Skeletal muscle satellite cell (primary cell): ENCODE results near the gene SLC9C1.

Experiments used
- H3K27me3 ChIP-seq: 2 replicates; pipeline ENCODE4 v1.7.0; 2013; ENCODE audit warnings: low read length; ENCODE audit not compliant: control insufficient read depth, insufficient read depth
- H3K36me3 ChIP-seq: 2 replicates; pipeline ENCODE4 v1.7.0; 2013; ENCODE audit warnings: mild to moderate bottlenecking, control low read depth, low read length; ENCODE audit not compliant: insufficient read depth
- H3K4me1 ChIP-seq: 2 replicates; pipeline ENCODE4 v1.7.0; 2013; ENCODE audit warnings: low read length; ENCODE audit not compliant: control insufficient read depth, insufficient read depth
- H3K4me2 ChIP-seq: 2 replicates; pipeline ENCODE4 v1.7.0; 2013; ENCODE audit warnings: mild to moderate bottlenecking, low read length
- H3K4me3 ChIP-seq: 2 replicates; pipeline ENCODE4 v1.7.0; 2013; ENCODE audit warnings: low read length
- H3K9ac ChIP-seq: 2 replicates; pipeline ENCODE4 v1.7.0; 2013; ENCODE audit warnings: mild to moderate bottlenecking, low read depth, low read length, moderate library complexity
- H3K9me3 ChIP-seq: replicated peaks from 2 replicates; pipeline ENCODE4 v1.7.0; 2013; ENCODE audit warnings: mild to moderate bottlenecking, control low read depth, low read length

The SLC9C1 gene

DNA sequence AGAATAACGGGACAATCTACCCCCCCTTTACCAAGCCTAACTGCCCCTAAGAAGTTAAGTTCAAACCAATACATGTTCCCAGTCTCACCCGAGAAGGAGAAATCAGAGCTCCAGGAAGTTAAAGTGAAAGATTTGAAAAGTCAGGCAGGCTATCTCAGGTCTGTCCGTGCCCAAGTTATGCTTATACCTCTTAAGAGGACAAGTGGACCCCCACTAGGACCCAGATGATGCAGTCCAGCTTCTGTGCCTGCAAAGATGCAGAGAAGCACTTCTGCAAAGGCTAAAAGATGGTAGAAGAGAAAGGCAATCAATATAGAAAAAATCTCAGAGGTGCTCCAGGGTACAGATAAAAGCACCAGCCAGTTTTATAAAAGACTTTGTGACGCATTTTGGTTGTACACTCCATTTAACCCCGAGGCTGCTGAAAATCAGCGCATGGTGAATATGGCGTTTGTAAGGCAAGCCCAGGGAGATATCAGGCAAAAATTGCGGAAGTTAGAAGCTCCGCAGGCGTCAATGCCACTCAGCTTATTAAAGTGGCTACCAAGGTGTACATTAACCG lies 9.8 kb upstream of the SLC9C1 start:
- H3K9ac ChIP-seq, result peak overlapping the region; percentile 73
- H3K27me3 ChIP-seq, result no peaks in the 10 kb centered on the region
- H3K4me1 ChIP-seq, result peaks cover 15% of the 10 kb centered on the region
- H3K4me3 ChIP-seq, result peak overlapping the region; percentile 72
- H3K4me2 ChIP-seq, result peak overlapping the region; percentile 81
- H3K9me3 ChIP-seq, result no peaks in the 10 kb centered on the region
- H3K36me3 ChIP-seq, result no peaks in the 10 kb centered on the region

DNA sequence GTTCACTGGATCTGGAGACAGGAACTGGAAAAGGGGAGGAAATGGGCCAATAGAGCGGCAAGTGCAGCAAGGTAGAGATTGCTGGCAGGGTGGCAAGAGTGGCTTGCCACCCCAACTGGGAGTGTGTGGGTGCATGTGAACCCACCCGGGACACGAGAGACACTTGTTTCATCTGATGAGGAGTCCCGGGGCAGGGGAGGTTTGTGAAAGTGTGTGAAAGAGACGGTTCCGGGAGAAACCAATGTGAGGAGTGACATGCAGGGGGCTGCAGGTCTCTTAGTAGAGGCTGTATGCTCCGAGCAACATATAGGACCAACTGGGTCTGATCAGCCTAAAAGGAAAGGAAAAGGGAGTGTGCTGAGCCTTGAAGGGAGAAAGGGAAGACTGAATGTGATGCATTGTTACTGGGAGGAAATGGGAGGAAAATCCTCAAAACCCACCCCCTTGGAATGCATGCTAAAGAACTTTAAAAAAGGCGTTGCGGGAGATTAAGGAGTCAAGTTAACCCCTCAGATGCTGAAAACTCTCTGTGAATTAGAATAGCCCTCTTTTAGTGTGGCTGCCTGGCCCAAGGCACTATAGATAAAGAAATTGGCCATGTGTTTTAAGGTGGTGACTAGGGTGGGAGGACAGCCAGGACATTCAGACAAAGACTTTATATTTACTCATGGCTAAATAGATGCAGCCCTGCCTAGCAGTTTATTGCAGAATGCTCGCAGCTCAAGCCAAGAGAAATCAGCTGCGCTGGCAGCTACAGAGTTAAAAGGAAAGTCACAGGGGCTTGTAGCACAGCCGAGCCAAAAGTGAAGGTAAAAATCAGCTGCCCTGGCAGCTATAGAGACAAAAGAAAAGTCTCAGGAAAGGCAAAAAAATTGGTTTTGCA lies 9.1 kb upstream of the SLC9C1 start:
- Histone ChIP-seq H3K4me2 (peak overlapping the region; percentile 81), H3K36me3 (no peaks in the 10 kb centered on the region), H3K4me1 (peaks cover 15% of the 10 kb centered on the region), H3K9ac (peak overlapping the region; percentile 73), H3K4me3 (peak overlapping the region; percentile 72), H3K9me3 (no peaks in the 10 kb centered on the region), H3K27me3 (no peaks in the 10 kb centered on the region)

DNA sequence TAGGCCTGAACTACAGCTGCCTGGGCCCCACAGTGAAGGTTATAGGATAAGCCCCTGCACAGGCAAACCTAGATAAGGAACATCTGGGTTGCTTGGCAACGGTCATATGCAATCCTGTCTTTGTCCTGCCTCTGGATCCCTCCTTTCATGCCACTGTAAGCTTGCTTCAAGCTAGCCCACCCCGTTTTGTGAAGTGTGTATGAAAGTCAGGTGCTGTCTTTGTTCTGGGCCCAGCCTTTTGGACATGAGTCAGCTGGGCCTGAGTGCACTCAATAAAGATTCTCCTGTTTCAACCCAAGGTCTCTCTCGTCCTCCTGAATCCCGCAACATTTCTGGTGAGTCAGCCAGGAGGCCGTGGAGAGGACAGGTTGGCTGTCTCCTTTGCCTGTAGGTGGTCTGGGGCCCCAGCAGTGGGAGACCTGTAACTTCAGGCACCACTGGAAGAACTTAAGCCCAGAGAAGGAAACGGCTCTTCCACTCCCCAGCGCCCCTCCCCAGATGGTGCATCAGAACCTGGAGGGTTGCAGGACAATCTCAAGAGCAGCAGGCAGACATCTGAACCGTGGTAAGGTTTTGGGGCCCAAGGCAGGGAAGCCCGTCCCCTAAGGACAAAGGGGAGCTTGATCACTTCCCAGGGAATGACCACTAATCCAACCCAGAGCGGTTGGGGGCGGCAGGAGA lies 8.3 kb upstream of the SLC9C1 start:
- H3K4me1 ChIP-seq, result peaks cover 15% of the 10 kb centered on the region
- H3K36me3 ChIP-seq, result no peaks in the 10 kb centered on the region
- H3K4me3 ChIP-seq, result no peak overlapping the region
- peak overlapping the region; percentile 81 for H3K4me2 ChIP-seq
- H3K27me3 ChIP-seq, result no peaks in the 10 kb centered on the region
- no peak overlapping the region for H3K9ac ChIP-seq
- H3K9me3 ChIP-seq, result no peaks in the 10 kb centered on the region

DNA sequence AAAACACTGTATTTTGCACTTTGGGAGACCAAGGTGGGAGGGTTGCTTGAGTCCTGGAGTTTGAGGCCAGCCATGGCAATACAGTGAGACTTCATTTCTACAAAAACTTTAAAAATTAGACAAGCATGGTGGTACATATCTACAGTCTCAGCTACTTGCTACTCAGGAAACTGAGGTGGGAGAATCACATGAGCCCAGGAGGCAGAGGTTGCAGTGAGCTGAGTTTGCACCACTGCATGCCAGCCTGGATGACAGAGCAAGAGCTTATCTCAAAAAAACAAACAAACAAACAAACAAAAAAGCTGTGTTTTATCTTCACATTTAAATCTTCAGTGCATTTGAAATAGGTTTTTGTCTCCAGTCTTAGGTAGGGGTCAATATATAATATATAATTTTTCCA lies 4.8 kb upstream of the SLC9C1 start:
- no peak overlapping the region for H3K9ac ChIP-seq
- H3K9me3 ChIP-seq, result no peaks in the 10 kb centered on the region
- no peak overlapping the region for H3K4me3 ChIP-seq
- H3K36me3 ChIP-seq, result no peaks in the 10 kb centered on the region
- no peak overlapping the region for H3K4me2 ChIP-seq
- H3K27me3 ChIP-seq, result no peaks in the 10 kb centered on the region
- H3K4me1 ChIP-seq, result peaks cover 8% of the 10 kb centered on the region

DNA sequence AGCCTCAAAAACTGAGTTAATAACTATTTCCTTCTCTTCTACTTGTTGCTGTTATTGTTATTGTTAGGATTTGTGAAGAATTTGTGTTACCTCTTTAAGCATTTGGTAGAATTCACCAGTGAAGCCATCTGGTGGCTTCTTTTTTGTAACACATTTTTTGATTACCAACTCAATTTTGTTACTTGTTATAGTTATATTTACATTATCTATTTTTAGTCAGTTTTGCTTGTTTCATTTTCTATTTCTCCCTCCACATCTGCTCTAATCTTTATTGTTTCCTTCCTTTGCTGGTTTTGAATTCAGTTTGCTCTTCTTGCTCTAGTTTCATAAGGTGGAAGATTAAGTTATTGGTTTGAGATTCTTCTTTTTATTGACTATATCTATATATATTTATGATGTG lies 3.7 kb upstream of the SLC9C1 start:
- Histone ChIP-seq H3K4me3 (no peak overlapping the region), H3K4me2 (no peak overlapping the region), H3K27me3 (no peaks in the 10 kb centered on the region), H3K4me1 (no peaks in the 10 kb centered on the region), H3K9ac (no peak overlapping the region), H3K9me3 (no peaks in the 10 kb centered on the region), H3K36me3 (no peaks in the 10 kb centered on the region)

DNA sequence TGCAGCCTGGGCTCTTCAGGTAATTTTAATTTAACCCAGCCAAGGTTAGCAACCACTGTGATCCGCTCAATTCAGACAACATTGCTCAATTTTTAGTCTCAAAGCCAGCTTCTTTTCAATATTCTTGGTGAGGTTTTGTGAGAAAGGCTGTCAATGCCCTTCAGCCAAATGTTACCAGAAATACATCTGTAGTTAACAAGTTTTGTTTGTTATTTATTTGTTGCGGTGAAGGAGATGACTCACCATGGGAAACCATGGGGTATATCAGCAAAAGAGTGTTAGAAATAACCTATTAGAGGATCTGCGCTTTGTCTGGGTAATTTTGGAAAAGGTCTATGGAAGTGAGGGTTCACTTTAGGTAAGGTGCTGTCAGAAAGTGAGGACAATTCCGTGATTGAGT lies 5.0 kb downstream of the SLC9C1 start:
- Histone ChIP-seq H3K4me2 (no peak overlapping the region), H3K9ac (no peak overlapping the region), H3K27me3 (peaks cover 6% of the 10 kb centered on the region), H3K4me3 (no peak overlapping the region), H3K4me1 (no peaks in the 10 kb centered on the region), H3K9me3 (no peaks in the 10 kb centered on the region), H3K36me3 (no peaks in the 10 kb centered on the region)

DNA sequence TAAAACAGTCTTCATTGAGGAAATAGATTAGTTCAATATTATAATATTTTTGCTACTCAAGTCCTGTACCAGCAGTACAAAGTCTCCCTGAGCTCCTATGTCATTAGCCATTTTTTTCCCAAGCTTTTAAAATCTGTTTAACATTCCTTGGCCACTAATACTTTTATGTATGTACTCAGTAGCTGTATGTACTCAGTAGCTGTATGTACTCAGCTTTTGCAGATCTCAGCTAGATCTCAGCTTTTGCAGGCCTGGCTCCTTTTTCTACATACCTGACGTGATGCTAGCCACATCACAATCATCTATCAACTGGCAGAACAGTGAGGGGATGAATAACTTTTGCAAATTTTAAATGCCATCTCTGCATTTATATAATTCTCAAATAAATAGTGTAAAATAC lies 13.8 kb downstream of the SLC9C1 start:
- H3K4me3 ChIP-seq, result no peak overlapping the region
- H3K9me3 ChIP-seq, result no peaks in the 10 kb centered on the region
- peaks cover 40% of the 10 kb centered on the region for H3K27me3 ChIP-seq
- no peaks in the 10 kb centered on the region for H3K36me3 ChIP-seq
- H3K9ac ChIP-seq, result no peak overlapping the region
- H3K4me1 ChIP-seq, result no peaks in the 10 kb centered on the region
- no peak overlapping the region for H3K4me2 ChIP-seq

DNA sequence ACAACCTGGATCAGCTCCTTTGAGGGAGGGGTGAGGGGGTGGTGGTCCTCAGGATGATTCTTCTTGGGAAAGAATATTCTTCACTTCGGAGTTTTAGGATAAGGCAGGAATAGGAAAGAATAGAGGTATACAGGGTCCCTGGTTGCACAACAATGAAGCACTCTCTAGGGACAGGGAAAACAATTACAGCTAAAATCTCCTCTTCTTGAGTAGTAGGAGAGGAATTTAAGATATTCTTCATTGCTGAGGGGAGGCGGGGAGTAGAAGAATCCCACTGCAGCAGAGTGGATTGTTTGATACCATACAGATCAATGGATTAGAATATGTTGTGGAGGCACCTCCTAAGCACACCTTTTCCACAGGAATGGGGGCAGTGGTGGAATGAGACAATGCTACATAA lies 20.5 kb downstream of the SLC9C1 start:
- Histone ChIP-seq H3K27me3 (peaks cover 15% of the 10 kb centered on the region), H3K4me2 (no peak overlapping the region), H3K4me1 (no peaks in the 10 kb centered on the region), H3K9me3 (no peaks in the 10 kb centered on the region), H3K36me3 (no peaks in the 10 kb centered on the region), H3K4me3 (no peak overlapping the region), H3K9ac (no peak overlapping the region)

DNA sequence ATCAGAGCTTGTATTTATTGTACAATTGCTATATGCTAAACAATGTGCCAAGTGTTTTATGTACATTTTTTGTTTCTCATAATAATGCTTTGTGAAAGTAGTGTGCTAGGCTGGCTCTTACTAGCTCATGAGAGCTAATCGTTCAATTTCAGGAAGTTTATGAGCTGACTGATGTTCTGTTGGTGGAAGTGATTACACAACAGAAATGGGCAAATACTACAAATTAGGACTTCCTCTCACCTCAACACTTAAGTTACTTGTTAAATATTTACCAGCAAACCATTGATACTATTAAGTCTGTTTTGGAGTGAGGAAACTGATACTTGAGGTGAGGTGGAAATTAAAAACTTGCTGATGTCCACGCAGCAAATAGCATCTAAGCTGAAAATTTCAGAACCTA lies 32.3 kb downstream of the SLC9C1 start:
- H3K4me2 ChIP-seq, result no peak overlapping the region
- peaks cover 10% of the 10 kb centered on the region for H3K27me3 ChIP-seq
- H3K9me3 ChIP-seq, result no peaks in the 10 kb centered on the region
- no peak overlapping the region for H3K9ac ChIP-seq
- no peak overlapping the region for H3K4me3 ChIP-seq
- no peaks in the 10 kb centered on the region for H3K4me1 ChIP-seq
- no peaks in the 10 kb centered on the region for H3K36me3 ChIP-seq

DNA sequence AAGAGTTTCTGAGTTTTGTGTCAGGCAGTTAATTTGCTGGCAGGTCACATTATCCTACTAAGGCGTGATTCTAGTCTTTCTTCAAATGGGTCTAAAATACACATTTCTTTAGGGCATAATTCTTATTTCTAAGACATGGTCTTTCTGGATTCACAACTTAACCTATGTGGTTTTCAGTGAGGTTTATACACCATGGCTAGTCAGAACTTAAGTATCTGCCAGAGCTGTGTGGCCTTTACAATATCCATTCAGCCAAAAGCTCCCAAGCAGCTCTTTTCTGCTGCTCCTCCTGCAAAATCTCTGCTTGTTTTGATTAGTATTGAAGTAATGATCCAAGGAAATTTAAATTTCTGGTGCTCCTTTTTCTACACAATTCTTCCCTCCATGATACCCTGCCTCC lies 33.5 kb downstream of the SLC9C1 start:
- H3K27me3 ChIP-seq, result peaks cover 10% of the 10 kb centered on the region
- no peaks in the 10 kb centered on the region for H3K36me3 ChIP-seq
- no peaks in the 10 kb centered on the region for H3K4me1 ChIP-seq
- H3K4me2 ChIP-seq, result no peak overlapping the region
- no peak overlapping the region for H3K4me3 ChIP-seq
- no peak overlapping the region for H3K9ac ChIP-seq
- no peaks in the 10 kb centered on the region for H3K9me3 ChIP-seq

DNA sequence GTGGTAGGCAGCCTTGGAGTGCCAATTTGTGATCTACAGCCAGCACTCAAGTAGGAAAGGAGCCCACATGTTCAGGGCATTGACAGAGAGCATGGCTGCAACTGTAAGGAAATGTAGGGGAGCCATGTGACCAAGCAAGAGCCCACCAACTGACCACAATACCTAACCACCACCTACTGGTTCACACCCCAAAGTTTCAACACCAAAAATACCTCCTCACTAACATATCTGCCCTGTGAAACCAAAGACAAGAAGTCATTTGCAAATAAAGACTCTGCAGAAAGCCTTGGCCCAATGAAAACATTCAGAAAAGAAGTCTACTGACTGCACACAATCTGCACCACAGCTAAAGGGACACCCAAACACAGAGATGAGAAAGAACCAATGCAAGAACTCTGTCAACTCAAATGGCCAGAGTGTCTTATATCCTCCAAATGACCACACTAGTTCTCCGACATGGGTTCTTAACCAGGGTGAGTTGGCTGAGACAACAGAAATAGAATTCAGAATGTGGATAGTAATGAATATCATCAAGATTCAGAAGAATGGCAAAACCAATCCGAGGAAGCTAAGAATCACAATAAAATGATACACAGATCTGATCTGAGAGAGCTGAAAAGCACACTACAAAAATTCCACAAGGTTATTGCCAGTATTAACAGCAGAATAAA lies 40.6 kb downstream of the SLC9C1 start:
- H3K4me2 ChIP-seq, result no peak overlapping the region
- H3K4me3 ChIP-seq, result no peak overlapping the region
- no peaks in the 10 kb centered on the region for H3K36me3 ChIP-seq
- no peak overlapping the region for H3K9ac ChIP-seq
- H3K27me3 ChIP-seq, result no peaks in the 10 kb centered on the region
- no peaks in the 10 kb centered on the region for H3K9me3 ChIP-seq
- H3K4me1 ChIP-seq, result no peaks in the 10 kb centered on the region
